Activated CD4-positive, CD25-positive, alpha-beta regulatory T cell treated with anti-CD3 and anti-CD28 coated beads, Interleukin-2, amount 50 U/mL, for 24 hours (primary cell): ENCODE measurements around the gene BACE2.

Source experiments
- ATAC-seq, 2 donors: fragments of 150-1000 bp; cut with Tn5 transposase; one replicate each; pipeline ENCODE4 v1.10.0; 2021; ENCODE audit warnings: mild to moderate bottlenecking in 1 of 2, moderate library complexity in 1 of 2

Gene BACE2

DNA sequence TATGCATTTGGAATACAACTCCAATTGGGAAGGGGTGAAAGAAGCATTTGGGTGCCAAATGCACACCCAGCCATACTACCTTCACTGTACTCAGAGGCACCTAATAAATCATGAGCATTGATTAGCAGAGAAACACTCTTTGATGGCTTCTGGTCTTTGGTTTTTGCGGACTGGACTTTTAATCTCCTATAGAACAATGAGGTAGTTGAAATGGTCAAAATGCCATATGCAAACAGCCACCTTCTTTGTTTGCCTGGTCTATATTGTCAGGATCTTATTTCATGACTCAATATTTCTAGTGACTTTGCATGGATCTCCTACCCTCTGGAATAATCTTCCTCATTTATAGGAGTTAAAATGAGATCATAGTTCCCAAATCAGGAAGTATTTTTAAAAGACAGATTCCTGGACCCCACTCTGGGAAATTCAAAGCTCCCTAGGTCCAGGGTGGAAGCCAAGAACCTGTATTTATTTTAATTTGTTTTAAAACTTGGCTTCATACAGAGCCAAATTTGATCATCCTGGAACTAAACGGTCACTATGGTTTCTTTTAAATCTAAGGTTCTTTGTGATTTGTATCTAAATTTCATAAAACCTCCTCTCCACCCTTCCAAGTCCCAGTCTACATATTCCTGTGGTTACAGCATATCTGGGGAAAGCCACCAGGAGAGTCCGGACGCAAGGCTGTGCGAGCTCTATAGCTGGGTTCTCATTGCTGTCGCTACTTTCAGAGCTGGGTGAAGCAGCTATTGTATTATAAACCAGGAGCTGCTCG lies 157.4 kb downstream of the BACE2 start:
- no peak for ATAC-seq

GRCh38 chr21:41326414-41327080 lies 158.6 kb downstream of the BACE2 start:
- no peak for ATAC-seq

DNA sequence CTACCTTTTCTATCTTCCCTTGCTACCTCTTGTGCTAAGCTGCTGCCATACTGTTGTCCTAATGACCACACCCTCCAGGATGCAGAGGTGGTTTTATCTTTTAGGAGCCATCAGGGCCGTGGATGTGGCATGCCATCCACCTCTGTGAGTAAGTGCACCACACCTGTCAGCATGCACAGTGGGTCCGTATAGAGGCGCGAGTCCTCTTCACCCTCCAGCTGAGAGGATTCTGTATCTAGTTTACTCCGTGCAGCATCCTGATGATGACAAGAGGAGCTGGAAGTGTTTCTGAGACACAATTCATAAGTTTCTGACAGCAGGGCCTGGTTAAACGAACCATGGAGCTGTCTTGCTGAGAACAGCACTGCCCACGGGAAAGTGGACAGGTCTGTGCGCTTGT lies 159.8 kb downstream of the BACE2 start:
- no peak for ATAC-seq

DNA sequence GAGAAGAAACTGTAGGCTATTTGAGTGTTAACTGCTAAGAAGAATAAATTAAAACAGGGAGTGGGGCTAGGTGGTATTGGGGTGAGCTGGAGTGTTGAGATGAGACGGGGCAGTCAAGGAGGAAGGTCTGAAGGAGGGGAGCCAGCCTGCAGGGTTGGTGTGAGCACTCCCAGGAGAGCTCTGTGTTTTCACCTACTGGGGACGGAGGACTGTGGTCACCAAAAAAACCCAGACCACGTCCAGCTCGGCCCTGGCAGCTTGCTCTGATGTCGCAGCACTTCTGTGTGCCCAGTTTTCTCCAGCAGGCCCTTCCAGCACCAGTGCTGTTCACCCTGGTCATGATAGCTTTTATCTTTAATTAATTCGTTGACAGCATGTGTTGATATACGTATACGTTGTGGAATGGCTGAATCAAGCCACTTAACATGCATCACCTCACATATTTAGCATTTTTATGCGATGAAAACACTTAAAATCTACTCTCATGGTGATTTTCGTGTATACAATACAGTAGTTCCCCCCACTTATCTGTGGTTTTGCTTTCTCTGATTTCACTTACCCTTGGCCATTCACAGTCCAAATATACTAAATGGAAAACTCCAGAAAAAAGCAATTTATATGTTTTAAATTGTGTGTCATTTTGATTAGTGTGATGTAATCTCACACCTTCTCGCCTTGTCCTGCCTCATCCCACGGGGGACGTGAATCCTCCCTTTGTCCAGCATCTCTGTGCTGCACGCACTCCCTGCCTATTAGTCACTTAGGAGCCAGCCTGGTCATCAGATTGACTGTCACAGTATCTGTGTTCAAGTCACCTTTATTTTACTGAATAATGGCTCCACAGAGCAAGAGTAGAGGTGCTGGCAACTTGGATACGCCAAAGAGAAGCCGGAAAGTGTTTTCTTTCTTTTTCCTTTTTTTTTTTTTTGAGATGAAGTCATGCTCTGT lies 161.0 kb downstream of the BACE2 start:
- ATAC-seq, result no peak
